Naive B cell (primary cell): ENCODE results near the gene OR6N1. TPM values are rescaled to one million over a fixed set of nuclear protein-coding genes. Genes with fewer than 3 reads are reported as not detected.

Experiments
- ATAC-seq, 2 donors: fragments of 150-1000 bp; cut with Tn5 transposase; 2 replicates each; pipeline ENCODE4 v1.10.0; 2021; ENCODE audit warnings: low read depth in 2 of 2, mild to moderate bottlenecking in 2 of 2, moderate library complexity in 2 of 2
- DNase-seq: peaks from one replicate; pipeline ENCODE4 v3.0.0; 2022
- H3K27ac Mint-ChIP-seq, 6 donors: one replicate each; pipeline ENCODE4 v1.8.0; 2020 to 2022; ENCODE audit warnings: mild to moderate bottlenecking in 6 of 6, mixed read lengths in 6 of 6, moderate library complexity in 5 of 6, inconsistent platforms in 2 of 6
- H3K27me3 Mint-ChIP-seq, 3 donors: one replicate each; pipeline ENCODE4 v1.8.0; 2021 to 2022; ENCODE audit warnings: mixed read lengths in 3 of 3, mild to moderate bottlenecking in 1 of 3
- H3K36me3 Mint-ChIP-seq, 2 donors: one replicate each; pipeline ENCODE4 v1.8.0; 2020 to 2022; ENCODE audit warnings: mixed read lengths in 2 of 2, inconsistent platforms in 1 of 2, mild to moderate bottlenecking in 1 of 2
- H3K4me1 Mint-ChIP-seq, 3 donors: one replicate each; pipeline ENCODE4 v1.8.0; 2020 to 2022; ENCODE audit warnings: mixed read lengths in 3 of 3, inconsistent platforms in 1 of 3, mild to moderate bottlenecking in 1 of 3, moderate library complexity in 1 of 3
- H3K4me3 Mint-ChIP-seq, 8 donors: one replicate each; pipeline ENCODE4 v1.8.0; 2020 to 2022; ENCODE audit warnings: mild to moderate bottlenecking in 8 of 8, mixed read lengths in 8 of 8, moderate library complexity in 8 of 8, inconsistent platforms in 2 of 8
- H3K9me3 Mint-ChIP-seq, 7 donors: one replicate each; pipeline ENCODE4 v1.8.0; 2020 to 2022; ENCODE audit warnings: mixed read lengths in 7 of 7, mild to moderate bottlenecking in 5 of 7, inconsistent platforms in 2 of 7, moderate library complexity in 1 of 7
- polyA plus RNA-seq, 6 donors: library from polyadenylated mRNA; unstranded; fragments of 300-500 nt; fragmentation: Illumina TruSeq; gene quantifications; one replicate each; pipeline ENCODE4 v1.2.3, GENCODE V29; 2021; ENCODE audit warnings: low read depth in 6 of 6

Gene OR6N1
- not detected for polyA plus RNA-seq

- Mint-ChIP-seq H3K27ac (no peak within 1 kb of the TSS), H3K4me1 (no peaks in the 10 kb centered on the region), H3K27me3 (peaks cover 6 to 25% (median 13%) of the 10 kb centered on the region in 3 donors), H3K9me3 (no peaks in the 10 kb centered on the region), H3K36me3 (no peaks in the 10 kb centered on the region), H3K4me3 (no peak within 1 kb of the TSS)
- ATAC-seq: no peak
- no peak for DNase-seq
Measured at GRCh38 chr1:158771950-158772866, at the start of gene OR6N1. OR6N1 (minus strand) TSS chr1:158772195; CDS start chr1:158766682, 5,513 bp downstream.

GRCh38 chr1:158821723-158822122, 49.7 kb upstream of the OR6N1 start:
- Mint-ChIP-seq H3K27ac (no peak overlapping the region), H3K4me1 (no peaks in the 10 kb centered on the region), H3K9me3 (peaks cover 0 to 8% (median 4%) of the 10 kb centered on the region in 7 donors), H3K36me3 (no peaks in the 10 kb centered on the region), H3K4me3 (no peak overlapping the region), H3K27me3 (peaks cover 4 to 39% (median 31%) of the 10 kb centered on the region in 3 donors)
- no peak for ATAC-seq
- DNase-seq: no peak

- no peaks in the 10 kb centered on the region for H3K9me3 Mint-ChIP-seq
- no peaks in the 10 kb centered on the region for H3K36me3 Mint-ChIP-seq
- no peak for ATAC-seq
- no peaks in the 10 kb centered on the region for H3K4me1 Mint-ChIP-seq
- H3K4me3 Mint-ChIP-seq: no peak overlapping the region
- no peak overlapping the region for H3K27ac Mint-ChIP-seq
- no peak for DNase-seq
- peaks cover 4 to 26% (median 21%) of the 10 kb centered on the region in 3 donors for H3K27me3 Mint-ChIP-seq
Measured at GRCh38 chr1:158819461-158820443, 47.8 kb upstream of the OR6N1 start.

- Mint-ChIP-seq H3K27me3 (peaks cover 4 to 23% (median 14%) of the 10 kb centered on the region in 3 donors), H3K9me3 (no peaks in the 10 kb centered on the region), H3K27ac (no peak overlapping the region), H3K4me1 (no peaks in the 10 kb centered on the region), H3K4me3 (no peak overlapping the region), H3K36me3 (no peaks in the 10 kb centered on the region)
- DNase-seq: no peak
- no peak for ATAC-seq
Measured at GRCh38 chr1:158818975-158819431, 47.0 kb upstream of the OR6N1 start.

GRCh38 chr1:158818560-158818959, 46.6 kb upstream of the OR6N1 start:
- DNase-seq (no peak), ATAC-seq (no peak)
- no peak overlapping the region for H3K27ac Mint-ChIP-seq
- H3K27me3 Mint-ChIP-seq: peaks cover 4 to 20% (median 10%) of the 10 kb centered on the region in 3 donors
- no peaks in the 10 kb centered on the region for H3K36me3 Mint-ChIP-seq
- H3K4me1 Mint-ChIP-seq: no peaks in the 10 kb centered on the region
- H3K4me3 Mint-ChIP-seq: no peak overlapping the region
- H3K9me3 Mint-ChIP-seq: no peaks in the 10 kb centered on the region

- no peak overlapping the region for H3K27ac Mint-ChIP-seq
- peaks cover 0 to 10% (median 0%) of the 10 kb centered on the region in 3 donors for H3K4me1 Mint-ChIP-seq
- no peaks in the 10 kb centered on the region for H3K9me3 Mint-ChIP-seq
- ATAC-seq: no peak
- no peak for DNase-seq
- no peaks in the 10 kb centered on the region for H3K36me3 Mint-ChIP-seq
- H3K4me3 Mint-ChIP-seq: no peak overlapping the region
- no peaks in the 10 kb centered on the region for H3K27me3 Mint-ChIP-seq
Measured at GRCh38 chr1:158814970-158815369, 43.0 kb upstream of the OR6N1 start.

GRCh38 chr1:158813164-158813563, 41.2 kb upstream of the OR6N1 start:
- no peak overlapping the region for H3K4me3 Mint-ChIP-seq
- no peaks in the 10 kb centered on the region for H3K27me3 Mint-ChIP-seq
- no peaks in the 10 kb centered on the region for H3K9me3 Mint-ChIP-seq
- no peak for ATAC-seq
- DNase-seq: no peak
- peaks cover 0 to 10% (median 0%) of the 10 kb centered on the region in 3 donors for H3K4me1 Mint-ChIP-seq
- H3K36me3 Mint-ChIP-seq: no peaks in the 10 kb centered on the region
- H3K27ac Mint-ChIP-seq: no peak overlapping the region

- H3K9me3 Mint-ChIP-seq: no peaks in the 10 kb centered on the region
- no peaks in the 10 kb centered on the region for H3K36me3 Mint-ChIP-seq
- peaks cover 0 to 10% (median 0%) of the 10 kb centered on the region in 3 donors for H3K4me1 Mint-ChIP-seq
- no peak overlapping the region for H3K27ac Mint-ChIP-seq
- H3K27me3 Mint-ChIP-seq: peaks cover 0 to 4% (median 0%) of the 10 kb centered on the region in 3 donors
- no peak for DNase-seq
- no peak overlapping the region for H3K4me3 Mint-ChIP-seq
- ATAC-seq: no peak
Measured at GRCh38 chr1:158812336-158812735, 40.3 kb upstream of the OR6N1 start.

- peaks cover 0 to 10% (median 0%) of the 10 kb centered on the region in 3 donors for H3K4me1 Mint-ChIP-seq
Measured at GRCh38 chr1:158810311-158810710, 38.3 kb upstream of the OR6N1 start.

GRCh38 chr1:158809862-158810261, 37.9 kb upstream of the OR6N1 start:
- no peak for ATAC-seq
- no peaks in the 10 kb centered on the region for H3K36me3 Mint-ChIP-seq
- no peak overlapping the region for H3K4me3 Mint-ChIP-seq
- no peaks in the 10 kb centered on the region for H3K9me3 Mint-ChIP-seq
- peaks cover 0 to 10% (median 0%) of the 10 kb centered on the region in 3 donors for H3K4me1 Mint-ChIP-seq
- H3K27ac Mint-ChIP-seq: no peak overlapping the region
- H3K27me3 Mint-ChIP-seq: peaks cover 0 to 4% (median 0%) of the 10 kb centered on the region in 3 donors
- DNase-seq: no peak

More at GRCh38 chr1:158810311-158810710, 38.3 kb upstream of the OR6N1 start:
- no peak for ATAC-seq
- peaks cover 0 to 4% (median 0%) of the 10 kb centered on the region in 3 donors for H3K27me3 Mint-ChIP-seq
- DNase-seq: no peak
- H3K9me3 Mint-ChIP-seq: no peaks in the 10 kb centered on the region
- H3K27ac Mint-ChIP-seq: peak overlapping the region in 1 of 6 donors; percentile 26
- no peak overlapping the region for H3K4me3 Mint-ChIP-seq
- no peaks in the 10 kb centered on the region for H3K36me3 Mint-ChIP-seq

- Mint-ChIP-seq H3K4me3 (no peak overlapping the region), H3K27ac (no peak overlapping the region), H3K27me3 (peaks cover 0 to 4% (median 0%) of the 10 kb centered on the region in 3 donors), H3K9me3 (no peaks in the 10 kb centered on the region), H3K4me1 (peaks cover 0 to 10% (median 0%) of the 10 kb centered on the region in 3 donors), H3K36me3 (no peaks in the 10 kb centered on the region)
- no peak for DNase-seq
- peak in 1 of 2 donors; percentile 20 for ATAC-seq
Measured at GRCh38 chr1:158809256-158809655, 37.3 kb upstream of the OR6N1 start.

- H3K27me3 Mint-ChIP-seq: peaks cover 6 to 17% (median 13%) of the 10 kb centered on the region in 3 donors
- no peak for DNase-seq
- H3K27ac Mint-ChIP-seq: no peak overlapping the region
- H3K9me3 Mint-ChIP-seq: no peaks in the 10 kb centered on the region
- ATAC-seq: no peak
- H3K36me3 Mint-ChIP-seq: no peaks in the 10 kb centered on the region
- peaks cover 0 to 6% (median 0%) of the 10 kb centered on the region in 3 donors for H3K4me1 Mint-ChIP-seq
- no peak overlapping the region for H3K4me3 Mint-ChIP-seq
Measured at GRCh38 chr1:158806916-158807536, 35.0 kb upstream of the OR6N1 start.

GRCh38 chr1:158803678-158804077, 31.7 kb upstream of the OR6N1 start:
- Mint-ChIP-seq H3K4me1 (no peaks in the 10 kb centered on the region), H3K27me3 (peaks cover 16 to 25% (median 17%) of the 10 kb centered on the region in 3 donors), H3K36me3 (no peaks in the 10 kb centered on the region), H3K4me3 (no peak overlapping the region), H3K9me3 (no peaks in the 10 kb centered on the region), H3K27ac (no peak overlapping the region)
- no peak for ATAC-seq
- DNase-seq: no peak
